Smooth muscle cell (in vitro differentiated cells): ENCODE data around the gene C16orf96. TPM values are rescaled to one million over a fixed set of nuclear protein-coding genes. Genes with fewer than 3 reads are reported as not detected.

ENCODE experiments used
- DNase-seq: peaks from one replicate; lab custom pipeline; 2025; ENCODE audit not compliant: unreplicated experiment; lab: John Stamatoyannopoulos, UW
- H2AFZ ChIP-seq: fragments of 200-600 bp; sonication (generic); 2 replicates; pipeline ENCODE4 v1.6.0; 2016; ENCODE audit warnings: antibody characterized with exemption, low read depth, mild to moderate bottlenecking
- H3F3A ChIP-seq: fragments of 200-600 bp; sonication (generic); 2 replicates; pipeline ENCODE4 v1.6.0; 2017; ENCODE audit warnings: antibody characterized with exemption, low read depth
- H3K27ac ChIP-seq: fragments of 200-600 bp; sonication (generic); 2 replicates; pipeline ENCODE4 v1.5.1; 2016; ENCODE audit warnings: low read depth, mild to moderate bottlenecking
- H3K27me3 ChIP-seq: fragments of 200-600 bp; sonication (generic); 2 replicates; pipeline ENCODE4 v1.6.1; 2016; ENCODE audit warnings: low read depth, mild to moderate bottlenecking
- H3K36me3 ChIP-seq: fragments of 200-600 bp; sonication (generic); 2 replicates; pipeline ENCODE4 v1.5.1; 2016; ENCODE audit warnings: low read depth
- H3K4me1 ChIP-seq: fragments of 200-600 bp; sonication (generic); 2 replicates; pipeline ENCODE4 v1.5.1; 2016; ENCODE audit warnings: low read depth
- H3K4me2 ChIP-seq: fragments of 200-600 bp; sonication (generic); 2 replicates; pipeline ENCODE4 v1.6.0; 2016; ENCODE audit warnings: mild to moderate bottlenecking
- H3K4me3 ChIP-seq: fragments of 200-600 bp; sonication (generic); 2 replicates; pipeline ENCODE4 v1.5.1; 2016; ENCODE audit warnings: mild to moderate bottlenecking
- H3K79me2 ChIP-seq: fragments of 200-600 bp; sonication (generic); 2 replicates; pipeline ENCODE4 v1.6.0; 2016; ENCODE audit warnings: low read depth, mild to moderate bottlenecking
- H3K9ac ChIP-seq: fragments of 200-600 bp; sonication (generic); 2 replicates; pipeline ENCODE4 v1.6.0; 2016; ENCODE audit warnings: low read depth
- H3K9me3 ChIP-seq: fragments of 200-600 bp; sonication (generic); replicated peaks from 2 replicates; pipeline ENCODE4 v1.5.1; 2016; ENCODE audit warnings: low read depth
- H4K20me1 ChIP-seq: fragments of 200-600 bp; sonication (generic); 2 replicates; pipeline ENCODE4 v1.6.0; 2016; ENCODE audit warnings: low read depth
- WGBS: methylation state at CpG from one replicate; pipeline ENCODE4 v1.1.7; 2016; ENCODE audit warnings: low lambda C conversion rate; 5-methylcytosine and 5-hydroxymethylcytosine counted together
- polyA plus RNA-seq: library from polyadenylated mRNA; unstranded; fragments of >200 nt; fragmentation: Nextera tagmentation; extraction: Ambion mirVana; gene quantifications from 2 replicates; pipeline ENCODE4 v1.2.1, GENCODE V29; 2016
- total RNA-seq: library from RNA; depleted of rRNA; stranded (reverse); fragments of >200 nt; gene quantifications from 2 replicates; pipeline ENCODE4 v1.2.3, GENCODE V29; 2014
- TF ChIP-seq, protein P1 (sequence below): fragments of 200-600 bp; sonication (generic); IDR thresholded peaks from 2 replicates; pipeline ENCODE4 v1.5.1; 2017; ENCODE audit warnings: borderline replicate concordance, mild to moderate bottlenecking, antibody characterized with exemption; ENCODE audit not compliant: insufficient read depth, poor library complexity, severe bottlenecking

The C16orf96 gene
- total and polyA plus RNA-seq, 2 experiments from 2014 or later: 0.09 TPM; not detected in 1

DNA sequence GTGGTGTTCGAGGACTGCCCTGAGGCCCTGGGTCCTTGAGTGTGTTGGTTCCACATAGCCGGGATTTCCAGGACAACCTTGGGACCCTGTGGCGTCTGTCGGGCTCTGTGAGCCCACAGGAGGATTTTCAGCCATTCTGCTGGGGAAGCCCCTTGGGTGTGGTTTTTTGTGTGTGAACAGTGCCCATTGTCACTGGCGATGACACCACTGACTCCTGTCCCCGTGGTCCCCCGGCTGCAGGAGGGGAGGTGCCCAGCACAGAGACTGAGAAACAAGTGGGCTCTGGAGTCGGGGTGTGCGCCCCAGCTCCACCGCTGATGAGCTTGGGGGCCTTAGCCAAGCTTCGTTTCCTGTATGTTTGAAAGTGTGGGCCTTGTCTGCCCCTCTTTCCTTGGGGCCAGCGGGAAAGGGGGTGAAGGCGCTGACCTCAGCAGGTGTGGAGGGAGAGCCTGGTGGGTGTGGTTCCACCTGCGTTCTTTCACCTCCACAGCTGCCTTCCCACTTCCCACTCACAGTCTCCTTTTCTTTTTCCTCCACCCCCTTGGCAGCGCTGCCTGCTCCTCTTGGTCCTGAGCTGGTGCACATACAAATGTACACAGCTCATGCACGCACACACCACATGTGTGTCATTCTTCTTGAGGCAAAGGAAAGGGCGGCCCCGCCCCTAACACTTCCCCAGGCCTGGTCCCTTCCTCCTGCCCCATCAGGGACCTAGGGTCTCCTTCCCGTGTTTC, 84.6 kb downstream of the C16orf96 start:
- no peak overlapping the region for H2AFZ ChIP-seq
- H3K79me2 ChIP-seq: peaks cover 100% of the 10 kb centered on the region
- DNase-seq: no peak
- H3K4me3 ChIP-seq: no peak overlapping the region
- no peaks in the 10 kb centered on the region for H3K9me3 ChIP-seq
- 94% methylated on average over 19 of the region's 19 CpGs for WGBS
- H3K36me3 ChIP-seq: no peaks in the 10 kb centered on the region
- no peaks in the 10 kb centered on the region for H3K27me3 ChIP-seq
- H3K4me1 ChIP-seq: no peaks in the 10 kb centered on the region
- H4K20me1 ChIP-seq: peaks cover 99% of the 10 kb centered on the region
- no peak overlapping the region for H3K27ac ChIP-seq
- no peaks in the 10 kb centered on the region for H3F3A ChIP-seq
- no peak overlapping the region for H3K9ac ChIP-seq
- TF ChIP-seq, protein P1, sequence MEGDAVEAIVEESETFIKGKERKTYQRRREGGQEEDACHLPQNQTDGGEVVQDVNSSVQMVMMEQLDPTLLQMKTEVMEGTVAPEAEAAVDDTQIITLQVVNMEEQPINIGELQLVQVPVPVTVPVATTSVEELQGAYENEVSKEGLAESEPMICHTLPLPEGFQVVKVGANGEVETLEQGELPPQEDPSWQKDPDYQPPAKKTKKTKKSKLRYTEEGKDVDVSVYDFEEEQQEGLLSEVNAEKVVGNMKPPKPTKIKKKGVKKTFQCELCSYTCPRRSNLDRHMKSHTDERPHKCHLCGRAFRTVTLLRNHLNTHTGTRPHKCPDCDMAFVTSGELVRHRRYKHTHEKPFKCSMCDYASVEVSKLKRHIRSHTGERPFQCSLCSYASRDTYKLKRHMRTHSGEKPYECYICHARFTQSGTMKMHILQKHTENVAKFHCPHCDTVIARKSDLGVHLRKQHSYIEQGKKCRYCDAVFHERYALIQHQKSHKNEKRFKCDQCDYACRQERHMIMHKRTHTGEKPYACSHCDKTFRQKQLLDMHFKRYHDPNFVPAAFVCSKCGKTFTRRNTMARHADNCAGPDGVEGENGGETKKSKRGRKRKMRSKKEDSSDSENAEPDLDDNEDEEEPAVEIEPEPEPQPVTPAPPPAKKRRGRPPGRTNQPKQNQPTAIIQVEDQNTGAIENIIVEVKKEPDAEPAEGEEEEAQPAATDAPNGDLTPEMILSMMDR: no peak
- H3K4me2 ChIP-seq: no peak overlapping the region

DNA sequence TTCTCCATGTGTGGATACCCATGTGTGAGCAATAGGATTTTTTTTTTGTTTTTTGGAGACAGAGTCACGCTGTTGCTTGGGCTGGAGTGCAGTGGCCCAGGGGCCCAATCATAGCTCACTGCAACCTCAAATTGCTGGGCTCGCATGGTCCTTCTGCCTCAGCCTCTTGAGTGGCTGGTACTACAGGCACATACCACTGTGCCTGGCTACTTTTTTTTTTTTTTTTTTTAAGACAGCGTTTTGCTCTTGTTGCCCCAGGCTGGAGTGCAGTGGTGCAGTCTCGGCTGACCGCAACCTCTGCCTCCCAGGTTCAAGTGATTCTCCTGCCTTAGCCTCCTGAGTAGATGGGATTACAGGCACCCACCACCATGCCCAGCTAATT, 85.2 kb downstream of the C16orf96 start:
- TF ChIP-seq, protein P1: no peak
- no peak for DNase-seq
- Histone ChIP-seq H3K9ac (no peak overlapping the region), H3F3A (no peaks in the 10 kb centered on the region), H3K4me3 (no peak overlapping the region), H3K36me3 (no peaks in the 10 kb centered on the region), H3K27me3 (no peaks in the 10 kb centered on the region), H3K9me3 (no peaks in the 10 kb centered on the region), H2AFZ (no peak overlapping the region), H3K27ac (no peak overlapping the region), H3K79me2 (peaks cover 99% of the 10 kb centered on the region), H4K20me1 (peaks cover 99% of the 10 kb centered on the region), H3K4me2 (no peak overlapping the region), H3K4me1 (no peaks in the 10 kb centered on the region)
- WGBS: 97% methylated on average over 5 of the region's 5 CpGs

DNA sequence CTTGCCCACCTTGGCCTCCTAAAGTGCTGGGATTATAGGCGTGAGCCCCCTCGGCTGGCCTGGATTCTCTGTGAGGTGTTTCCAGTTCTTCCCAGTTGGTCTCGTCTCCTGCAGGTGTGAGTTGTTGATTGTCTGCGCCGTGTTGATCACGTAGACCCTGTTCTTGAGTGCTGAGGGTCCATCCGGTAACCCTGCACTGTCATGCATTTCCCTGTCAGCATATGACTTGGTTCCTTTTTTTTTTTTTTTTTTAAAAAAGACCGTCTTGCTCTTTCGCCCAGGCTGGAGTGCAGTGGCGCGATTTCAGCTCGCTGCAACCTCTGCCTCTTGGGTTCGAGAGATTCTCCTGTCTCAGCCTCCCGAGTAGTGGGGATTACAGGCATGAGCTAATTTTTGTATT, 85.8 kb downstream of the C16orf96 start:
- TF ChIP-seq, protein P1: no peak
- Histone ChIP-seq H2AFZ (no peak overlapping the region), H3K4me1 (no peaks in the 10 kb centered on the region), H3K36me3 (no peaks in the 10 kb centered on the region), H3K4me2 (no peak overlapping the region), H3K4me3 (no peak overlapping the region), H3K27me3 (no peaks in the 10 kb centered on the region), H4K20me1 (peaks cover 99% of the 10 kb centered on the region), H3K9ac (no peak overlapping the region), H3K27ac (no peak overlapping the region), H3K79me2 (peaks cover 99% of the 10 kb centered on the region), H3K9me3 (no peaks in the 10 kb centered on the region), H3F3A (no peaks in the 10 kb centered on the region)
- 96% methylated on average over 14 of the region's 14 CpGs for WGBS
- no peak for DNase-seq
